Prostate gland (tissue), 2 donors: ENCODE measurements around the gene GMPR.

Source experiments
- CTCF ChIP-seq, 4 experiments: fragments of 200-600 bp in 2 of 4; fragments of 450-650 bp in 2 of 4; sonication (generic) in 2 of 4; IDR thresholded peaks; 1 replicate in 3 of 4; 2 replicates in 1 of 4; pipeline ENCODE4 v1.5.1; 2016 to 2019; ENCODE audit warnings: antibody characterized with exemption in 4 of 4, mild to moderate bottlenecking in 2 of 4, moderate library complexity in 2 of 4
- POLR2A ChIP-seq: fragments of 450-650 bp; IDR thresholded peaks from one replicate; pipeline ENCODE4 v1.6.1; 2016; ENCODE audit warnings: antibody characterized with exemption, mild to moderate bottlenecking

GRCh38 chr6:16344756-16345155 is 106.4 kb downstream of the GMPR start:
- no peak for TF ChIP-seq CTCF (IDR thresholded peaks at IDR 0.05)
- no peak for TF ChIP-seq POLR2A
